NCI-H1105 (cell line): ENCODE data around the gene DCTN2.
"Not testable (repeated sequence)": the region's sequence is repeated elsewhere in the genome, so short reads cannot be mapped to it uniquely, and the experiment has no call there.

ENCODE experiments used
- DNase-seq: peaks from one replicate; lab custom pipeline; 2025; lab: John Stamatoyannopoulos, UW

Gene DCTN2

GRCh38 chr12:57515408-57515933 lies 31.5 kb downstream of the DCTN2 start:
- no peak for DNase-seq

- DNase-seq = no peak
Measured at GRCh38 chr12:57514720-57515407, 32.1 kb downstream of the DCTN2 start.

DNA sequence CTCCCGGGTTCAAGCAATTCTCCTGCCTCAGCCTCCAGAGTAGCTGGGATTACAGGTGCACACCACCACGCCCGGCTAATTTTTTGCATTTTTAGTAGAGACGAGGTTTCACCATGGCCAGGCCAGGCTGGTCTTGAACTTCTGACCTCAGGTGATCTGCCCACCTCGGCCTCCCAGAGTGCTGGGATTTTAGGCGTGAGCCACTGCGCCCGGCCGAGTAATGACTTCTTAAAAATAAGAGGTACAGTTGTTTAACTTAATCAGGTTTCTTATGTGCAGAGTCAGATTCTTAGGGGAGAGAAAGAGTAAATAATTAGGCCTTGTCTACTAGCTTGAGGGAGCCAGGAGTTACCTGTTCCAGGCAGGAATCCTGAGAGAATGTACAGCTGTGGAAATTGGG lies 32.7 kb downstream of the DCTN2 start:
- DNase-seq = not testable (repeated sequence)

DNA sequence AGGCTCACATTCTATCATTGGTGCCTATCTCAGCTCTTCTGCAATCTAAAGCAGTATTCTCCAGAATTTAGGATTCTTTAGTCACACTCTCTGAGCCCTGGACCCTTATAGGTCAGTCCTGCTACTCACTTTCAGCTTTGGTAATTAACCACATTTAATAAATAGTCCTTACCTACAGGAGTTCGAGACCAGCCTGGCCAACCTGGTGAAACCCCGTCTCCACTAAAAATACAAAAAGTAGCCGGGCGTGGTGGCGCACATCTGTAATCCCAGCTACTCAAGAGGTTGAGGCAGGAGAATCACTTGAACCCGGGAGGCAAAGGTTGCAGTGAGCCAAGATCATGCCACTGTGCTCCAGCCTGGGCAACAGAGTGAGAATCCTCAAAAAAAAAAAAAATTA lies 33.3 kb downstream of the DCTN2 start:
- not testable (repeated sequence) for DNase-seq

DNA sequence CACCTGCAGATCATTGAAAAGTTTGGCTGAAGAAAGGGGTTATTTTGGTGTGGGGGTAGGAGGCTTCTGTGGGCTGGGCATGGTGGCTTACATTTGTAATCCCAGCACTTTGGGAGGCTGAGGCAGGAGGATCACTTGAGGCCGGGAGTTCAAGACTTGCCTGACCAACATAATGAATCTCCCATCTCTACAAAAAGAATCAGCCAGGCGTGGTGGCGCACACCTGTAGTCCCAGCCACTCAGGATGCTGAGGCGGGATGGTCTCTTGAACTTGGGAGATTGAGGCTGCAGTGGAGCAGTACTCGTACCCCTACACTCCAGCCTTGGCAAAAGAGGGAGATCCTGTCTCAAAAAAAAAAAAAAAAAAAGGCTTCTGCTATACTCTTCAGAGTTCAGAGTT lies 33.7 kb downstream of the DCTN2 start:
- DNase-seq = no peak

DNA sequence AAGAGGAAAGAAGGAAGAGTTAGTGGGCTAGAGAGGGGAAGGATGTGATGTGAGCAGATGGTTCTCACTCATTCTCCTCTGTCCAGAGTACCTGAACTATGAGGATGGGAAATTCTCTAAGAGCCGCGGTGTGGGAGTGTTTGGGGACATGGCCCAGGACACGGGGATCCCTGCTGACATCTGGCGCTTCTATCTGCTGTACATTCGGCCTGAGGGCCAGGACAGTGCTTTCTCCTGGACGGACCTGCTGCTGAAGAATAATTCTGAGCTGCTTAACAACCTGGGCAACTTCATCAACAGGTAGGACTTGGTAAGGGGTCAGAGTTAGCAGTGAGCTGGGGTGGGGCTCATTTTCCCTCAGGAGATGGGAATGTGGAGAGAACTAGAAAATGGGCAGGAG lies 34.3 kb downstream of the DCTN2 start:
- DNase-seq = no peak

DNA sequence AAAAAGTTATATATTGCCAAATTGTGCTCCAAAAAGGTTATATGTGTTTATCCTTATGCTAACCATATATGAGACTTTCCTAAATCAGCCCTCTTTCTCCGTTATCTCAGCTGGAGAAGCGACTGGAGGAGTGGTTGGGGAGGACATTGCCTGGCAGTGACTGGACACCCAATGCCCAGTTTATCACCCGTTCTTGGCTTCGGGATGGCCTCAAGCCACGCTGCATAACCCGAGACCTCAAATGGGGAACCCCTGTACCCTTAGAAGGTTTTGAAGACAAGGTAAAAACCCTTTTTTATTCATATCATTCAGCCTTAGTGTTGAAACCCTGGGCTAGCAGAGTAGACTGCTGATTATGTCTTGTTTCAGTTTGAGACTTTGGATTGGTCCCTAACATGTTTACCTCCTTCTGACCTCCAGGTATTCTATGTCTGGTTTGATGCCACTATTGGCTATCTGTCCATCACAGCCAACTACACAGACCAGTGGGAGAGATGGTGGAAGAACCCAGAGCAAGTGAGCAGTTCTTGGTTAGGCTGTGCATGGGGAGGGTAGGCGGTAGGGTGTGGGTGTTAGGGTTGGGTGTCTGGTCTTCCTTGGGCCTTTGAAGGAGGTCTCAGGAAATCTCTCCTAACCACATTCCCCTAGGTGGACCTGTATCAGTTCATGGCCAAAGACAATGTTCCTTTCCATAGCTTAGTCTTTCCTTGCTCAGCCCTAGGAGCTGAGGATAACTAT lies 35.2 kb downstream of the DCTN2 start:
- no peak for DNase-seq

DNA sequence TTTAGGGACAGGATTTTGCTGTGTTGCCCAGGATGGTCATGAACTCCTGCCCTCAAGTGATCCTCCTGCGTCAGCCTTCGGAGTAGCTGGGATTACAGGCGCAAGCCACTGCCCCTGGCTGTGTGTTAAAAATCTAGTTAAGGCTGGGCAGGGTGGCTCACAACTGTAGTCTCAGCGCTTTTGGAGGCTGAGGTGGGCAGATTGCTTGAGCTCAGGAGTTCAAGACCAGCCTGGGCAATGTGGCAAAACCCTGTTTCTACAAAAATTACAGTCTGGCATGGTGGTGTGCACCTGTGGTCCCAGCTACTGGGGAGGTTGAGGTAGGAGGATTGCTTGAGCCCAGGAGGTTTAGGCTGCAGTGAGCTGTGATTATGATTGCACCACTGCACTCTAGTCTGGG lies 35.8 kb downstream of the DCTN2 start:
- DNase-seq = no peak

DNA sequence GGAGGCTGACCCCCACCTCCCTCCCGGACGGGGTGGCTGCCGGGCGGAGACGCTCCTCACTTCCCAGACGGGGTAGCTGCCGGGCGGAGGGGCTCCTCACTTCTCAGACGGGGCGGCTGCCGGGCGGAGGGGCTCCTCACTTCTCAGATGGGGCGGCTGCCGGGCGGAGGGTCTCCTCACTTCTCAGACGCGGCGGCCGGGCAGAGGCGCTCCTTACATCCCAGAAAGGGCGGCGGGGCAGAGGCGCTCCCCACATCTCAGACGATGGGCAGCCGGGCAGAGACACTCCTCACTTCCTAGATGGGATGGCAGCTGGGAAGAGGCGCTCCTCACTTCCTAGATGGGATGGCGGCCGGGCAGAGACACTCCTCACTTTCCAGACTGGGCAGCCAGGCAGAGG lies 39.2 kb downstream of the DCTN2 start:
- not testable (repeated sequence) for DNase-seq

- not testable (repeated sequence) for DNase-seq
Measured at GRCh38 chr12:57506541-57506940, 40.5 kb downstream of the DCTN2 start.

- DNase-seq = not testable (repeated sequence)
Measured at GRCh38 chr12:57502311-57502969, 44.6 kb downstream of the DCTN2 start.

DNA sequence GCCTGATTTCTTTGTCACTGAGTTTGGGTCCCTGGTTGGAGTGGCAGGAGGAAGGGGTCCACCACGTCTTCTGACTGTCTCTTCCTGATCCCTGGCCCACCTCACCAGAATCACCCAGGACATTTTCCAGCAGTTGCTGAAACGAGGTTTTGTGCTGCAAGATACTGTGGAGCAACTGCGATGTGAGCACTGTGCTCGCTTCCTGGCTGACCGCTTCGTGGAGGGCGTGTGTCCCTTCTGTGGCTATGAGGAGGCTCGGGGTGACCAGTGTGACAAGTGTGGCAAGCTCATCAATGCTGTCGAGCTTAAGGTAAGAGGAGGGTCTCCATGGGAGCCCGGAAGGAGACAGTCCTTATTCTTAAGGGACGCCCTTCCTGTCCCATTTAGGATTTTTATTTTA lies 46.8 kb downstream of the DCTN2 start:
- DNase-seq = no peak

GRCh38 chr12:57498571-57498970 lies 48.4 kb downstream of the DCTN2 start:
- no peak for DNase-seq

GRCh38 chr12:57498132-57498502 lies 48.9 kb downstream of the DCTN2 start:
- DNase-seq = no peak

- DNase-seq = no peak
Measured at GRCh38 chr12:57497223-57498131, 49.5 kb downstream of the DCTN2 start.

- DNase-seq = no peak
Measured at GRCh38 chr12:57496822-57497221, 50.2 kb downstream of the DCTN2 start.

DNA sequence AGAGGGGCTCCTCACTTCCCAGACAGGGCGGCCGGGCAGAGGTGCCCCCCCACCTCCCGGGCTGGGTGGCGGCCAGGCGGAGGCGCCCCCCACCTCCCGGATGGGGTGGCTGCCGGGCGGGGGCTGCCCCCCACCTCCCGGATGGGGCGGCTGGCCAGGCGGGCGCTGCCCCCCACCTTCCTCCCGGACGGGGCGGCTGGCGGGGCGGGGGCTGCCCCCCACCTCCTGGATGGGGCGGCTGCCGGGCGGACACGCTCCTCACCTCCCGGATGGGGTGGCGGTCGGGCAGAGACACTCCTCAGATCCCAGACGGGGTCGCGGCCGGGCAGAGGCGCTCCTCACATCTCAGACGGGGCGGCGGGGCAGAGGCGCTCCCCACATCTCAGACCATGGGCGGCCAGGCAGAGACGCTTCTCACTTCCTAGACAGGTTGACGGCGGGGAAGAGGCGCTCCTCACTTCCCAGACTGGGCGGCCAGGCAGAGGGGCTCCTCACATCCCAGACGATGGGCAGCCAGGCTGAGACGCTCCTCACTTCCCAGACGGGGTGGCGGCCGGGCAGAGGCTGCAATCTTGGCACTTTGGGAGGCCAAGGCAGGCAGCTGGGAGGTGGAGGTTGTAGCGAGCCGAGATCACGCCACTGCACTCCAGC lies 51.8 kb downstream of the DCTN2 start:
- not testable (repeated sequence) for DNase-seq

- no peak for DNase-seq
Measured at GRCh38 chr12:57491393-57492280, 55.4 kb downstream of the DCTN2 start.

DNA sequence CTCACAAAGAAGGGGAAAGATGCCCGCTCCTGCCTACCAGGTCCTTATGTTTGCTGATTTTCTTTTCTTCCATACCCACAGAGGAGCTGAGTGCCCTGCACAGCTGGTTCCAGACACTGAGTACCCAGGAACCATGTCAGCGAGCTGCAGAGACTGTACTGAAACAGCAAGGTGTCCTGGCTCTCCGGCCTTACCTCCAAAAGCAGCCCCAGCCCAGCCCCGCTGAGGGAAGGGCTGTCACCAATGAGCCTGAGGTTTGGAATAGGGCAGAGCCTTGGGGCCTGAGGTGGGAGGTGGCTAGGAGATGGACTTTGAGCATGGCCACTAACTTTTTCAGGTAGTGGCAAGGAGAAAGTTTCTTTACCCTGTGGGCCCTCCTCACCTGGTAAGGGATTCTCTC lies 56.9 kb downstream of the DCTN2 start:
- DNase-seq = no peak

DNA sequence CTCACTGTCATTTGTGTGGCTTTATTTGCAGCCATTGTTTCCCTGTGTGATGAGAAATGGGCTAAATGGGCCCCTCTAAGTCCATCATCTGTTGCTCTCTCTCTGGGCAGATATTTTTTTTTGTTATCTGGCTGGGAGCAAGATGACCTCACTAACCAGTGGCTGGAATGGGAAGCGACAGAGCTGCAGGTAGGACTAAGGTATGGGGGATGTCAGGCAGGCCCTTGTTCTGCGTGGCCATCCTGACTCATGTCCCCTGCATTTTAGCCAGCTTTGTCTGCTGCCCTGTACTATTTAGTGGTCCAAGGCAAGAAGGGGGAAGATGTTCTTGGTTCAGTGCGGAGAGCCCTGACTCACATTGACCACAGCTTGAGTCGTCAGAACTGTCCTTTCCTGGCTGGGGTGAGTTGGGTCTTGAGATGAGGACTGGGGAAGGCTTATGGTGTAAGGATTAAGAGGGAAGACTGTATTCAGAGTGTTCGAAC lies 57.8 kb downstream of the DCTN2 start:
- no peak for DNase-seq
